ENCODE measurements around the gene XNDC1N. TPM values are rescaled to one million over a fixed set of nuclear protein-coding genes. Genes with fewer than 3 reads are reported as not detected.

Gene XNDC1N
- total and polyA plus RNA-seq, 2 of the 13 experiments (the other 11 are each of a cell fraction or from before 2014, with no cell fraction given), result 3.4 to 7.5 TPM

DNA sequence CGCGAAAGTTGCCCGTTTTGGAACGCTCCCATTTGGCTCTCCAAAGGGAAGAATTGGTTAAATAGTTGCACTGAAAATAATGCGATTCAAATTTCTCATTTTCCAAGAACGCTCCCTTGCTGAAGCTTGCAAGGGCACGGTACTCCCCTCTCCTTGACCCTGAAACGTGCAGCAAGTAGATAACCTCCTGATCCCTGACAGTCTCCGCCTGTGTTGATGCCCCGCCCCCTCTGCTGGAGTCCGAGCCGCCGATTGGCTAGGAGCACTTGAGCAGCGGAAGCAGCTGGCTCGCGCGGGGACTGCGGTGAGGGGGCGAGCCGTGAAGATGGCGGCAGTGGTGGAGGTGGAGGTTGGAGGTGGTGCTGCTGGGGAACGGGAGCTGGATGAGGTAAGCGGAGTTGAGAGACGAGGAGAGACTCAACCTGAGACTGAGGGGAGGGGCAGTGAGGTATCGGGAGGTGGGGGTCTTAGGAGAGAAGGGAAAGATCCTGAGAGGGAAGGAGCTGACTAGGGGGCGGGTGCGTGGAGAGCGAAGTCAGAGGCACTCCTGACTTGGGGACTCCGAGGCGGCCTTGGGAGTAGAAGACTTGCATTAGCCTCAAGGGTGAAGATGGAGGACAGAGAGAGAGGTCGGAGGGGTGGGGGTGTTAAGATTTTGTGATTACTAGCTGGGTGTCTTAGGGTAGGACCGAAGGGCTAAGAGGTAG is 496 bp upstream of the XNDC1N start, which contains the start of gene RNF121 (continued):
- TF ChIP-seq TBX3 (IDR thresholded peaks at IDR 0.05; ENCODE audit: borderline replicate concordance) (no peak), TCF7L2 (IDR thresholded peaks at IDR 0.05; ENCODE audit: low read depth, low read length) (no peak), HOXA9 (CRISPR knock-in tag; IDR thresholded peaks at IDR 0.05; ENCODE audit: borderline replicate concordance) (no peak), ZMYM4 (CRISPR knock-in tag; IDR thresholded peaks at IDR 0.05) (peak; percentile 49; the same call in 1 of the 2 replicates), PHF5A (CRISPR knock-in tag; IDR thresholded peaks at IDR 0.05; ENCODE audit: low read depth, unreplicated experiment) (no peak), MTF2 (CRISPR knock-in tag; IDR thresholded peaks at IDR 0.05; ENCODE audit: borderline replicate concordance) (no peak), TOPORS (CRISPR knock-in tag; IDR thresholded peaks at IDR 0.05) (no peak), SOX13 (IDR thresholded peaks at IDR 0.05) (no peak), SOX13 (CRISPR knock-in tag; conservative IDR thresholded peaks at IDR 0.05 in 1 of 2, IDR thresholded peaks at IDR 0.05 in 1 of 2) (0 out of 4 replicates have a peak, but pooled peaks of 1 of the 2 experiments have one; percentile 10), ZNF496 (CRISPR knock-in tag; IDR thresholded peaks at IDR 0.05; ENCODE audit: insufficient replicate concordance) (no peak), ZNF670 (CRISPR knock-in tag; IDR thresholded peaks at IDR 0.05; ENCODE audit: borderline replicate concordance) (no peak), ZNF652 (CRISPR knock-in tag; IDR thresholded peaks at IDR 0.05; ENCODE audit: borderline replicate concordance, low read depth) (no peak), PCBP1 (IDR thresholded peaks at IDR 0.05; ENCODE audit: borderline replicate concordance, low read depth, low read length) (no peak)
- TF ChIP-seq, protein P1, sequence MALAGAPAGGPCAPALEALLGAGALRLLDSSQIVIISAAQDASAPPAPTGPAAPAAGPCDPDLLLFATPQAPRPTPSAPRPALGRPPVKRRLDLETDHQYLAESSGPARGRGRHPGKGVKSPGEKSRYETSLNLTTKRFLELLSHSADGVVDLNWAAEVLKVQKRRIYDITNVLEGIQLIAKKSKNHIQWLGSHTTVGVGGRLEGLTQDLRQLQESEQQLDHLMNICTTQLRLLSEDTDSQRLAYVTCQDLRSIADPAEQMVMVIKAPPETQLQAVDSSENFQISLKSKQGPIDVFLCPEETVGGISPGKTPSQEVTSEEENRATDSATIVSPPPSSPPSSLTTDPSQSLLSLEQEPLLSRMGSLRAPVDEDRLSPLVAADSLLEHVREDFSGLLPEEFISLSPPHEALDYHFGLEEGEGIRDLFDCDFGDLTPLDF (CRISPR knock-in tag; IDR thresholded peaks at IDR 0.05), result no peak
- TF ChIP-seq, protein P2, sequence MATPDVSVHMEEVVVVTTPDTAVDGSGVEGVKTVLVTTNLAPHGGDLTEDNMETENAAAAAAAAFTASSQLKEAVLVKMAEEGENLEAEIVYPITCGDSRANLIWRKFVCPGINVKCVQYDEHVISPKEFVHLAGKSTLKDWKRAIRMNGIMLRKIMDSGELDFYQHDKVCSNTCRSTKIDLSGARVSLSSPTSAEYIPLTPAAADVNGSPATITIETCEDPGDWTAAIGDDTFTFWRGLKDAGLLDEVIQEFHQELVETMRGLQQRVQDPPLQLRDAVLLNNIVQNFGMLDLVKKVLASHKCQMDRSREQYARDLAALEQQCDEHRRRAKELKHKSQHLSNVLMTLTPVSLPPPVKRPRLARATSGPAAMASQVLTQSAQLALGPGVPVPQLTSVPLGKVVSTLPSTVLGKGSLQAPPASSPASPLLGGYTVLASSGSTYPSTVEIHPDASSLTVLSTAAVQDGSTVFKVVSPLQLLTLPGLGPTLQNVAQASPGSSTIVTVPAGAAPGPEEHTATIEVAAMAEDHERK (CRISPR knock-in tag; IDR thresholded peaks at IDR 0.05; ENCODE audit: low read depth), result no peak
- TF ChIP-seq, protein P3, sequence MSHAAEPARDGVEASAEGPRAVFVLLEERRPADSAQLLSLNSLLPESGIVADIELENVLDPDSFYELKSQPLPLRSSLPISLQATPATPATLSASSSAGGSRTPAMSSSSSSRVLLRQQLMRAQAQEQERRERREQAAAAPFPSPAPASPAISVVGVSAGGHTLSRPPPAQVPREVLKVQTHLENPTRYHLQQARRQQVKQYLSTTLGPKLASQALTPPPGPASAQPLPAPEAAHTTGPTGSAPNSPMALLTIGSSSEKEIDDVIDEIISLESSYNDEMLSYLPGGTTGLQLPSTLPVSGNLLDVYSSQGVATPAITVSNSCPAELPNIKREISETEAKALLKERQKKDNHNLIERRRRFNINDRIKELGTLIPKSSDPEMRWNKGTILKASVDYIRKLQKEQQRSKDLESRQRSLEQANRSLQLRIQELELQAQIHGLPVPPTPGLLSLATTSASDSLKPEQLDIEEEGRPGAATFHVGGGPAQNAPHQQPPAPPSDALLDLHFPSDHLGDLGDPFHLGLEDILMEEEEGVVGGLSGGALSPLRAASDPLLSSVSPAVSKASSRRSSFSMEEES (CRISPR knock-in tag; IDR thresholded peaks at IDR 0.05), result no peak
- TF ChIP-seq, protein P4, sequence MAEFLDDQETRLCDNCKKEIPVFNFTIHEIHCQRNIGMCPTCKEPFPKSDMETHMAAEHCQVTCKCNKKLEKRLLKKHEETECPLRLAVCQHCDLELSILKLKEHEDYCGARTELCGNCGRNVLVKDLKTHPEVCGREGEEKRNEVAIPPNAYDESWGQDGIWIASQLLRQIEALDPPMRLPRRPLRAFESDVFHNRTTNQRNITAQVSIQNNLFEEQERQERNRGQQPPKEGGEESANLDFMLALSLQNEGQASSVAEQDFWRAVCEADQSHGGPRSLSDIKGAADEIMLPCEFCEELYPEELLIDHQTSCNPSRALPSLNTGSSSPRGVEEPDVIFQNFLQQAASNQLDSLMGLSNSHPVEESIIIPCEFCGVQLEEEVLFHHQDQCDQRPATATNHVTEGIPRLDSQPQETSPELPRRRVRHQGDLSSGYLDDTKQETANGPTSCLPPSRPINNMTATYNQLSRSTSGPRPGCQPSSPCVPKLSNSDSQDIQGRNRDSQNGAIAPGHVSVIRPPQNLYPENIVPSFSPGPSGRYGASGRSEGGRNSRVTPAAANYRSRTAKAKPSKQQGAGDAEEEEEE (CRISPR knock-in tag; IDR thresholded peaks at IDR 0.05; ENCODE audit: borderline replicate concordance), result no peak
- TF ChIP-seq, protein P5, sequence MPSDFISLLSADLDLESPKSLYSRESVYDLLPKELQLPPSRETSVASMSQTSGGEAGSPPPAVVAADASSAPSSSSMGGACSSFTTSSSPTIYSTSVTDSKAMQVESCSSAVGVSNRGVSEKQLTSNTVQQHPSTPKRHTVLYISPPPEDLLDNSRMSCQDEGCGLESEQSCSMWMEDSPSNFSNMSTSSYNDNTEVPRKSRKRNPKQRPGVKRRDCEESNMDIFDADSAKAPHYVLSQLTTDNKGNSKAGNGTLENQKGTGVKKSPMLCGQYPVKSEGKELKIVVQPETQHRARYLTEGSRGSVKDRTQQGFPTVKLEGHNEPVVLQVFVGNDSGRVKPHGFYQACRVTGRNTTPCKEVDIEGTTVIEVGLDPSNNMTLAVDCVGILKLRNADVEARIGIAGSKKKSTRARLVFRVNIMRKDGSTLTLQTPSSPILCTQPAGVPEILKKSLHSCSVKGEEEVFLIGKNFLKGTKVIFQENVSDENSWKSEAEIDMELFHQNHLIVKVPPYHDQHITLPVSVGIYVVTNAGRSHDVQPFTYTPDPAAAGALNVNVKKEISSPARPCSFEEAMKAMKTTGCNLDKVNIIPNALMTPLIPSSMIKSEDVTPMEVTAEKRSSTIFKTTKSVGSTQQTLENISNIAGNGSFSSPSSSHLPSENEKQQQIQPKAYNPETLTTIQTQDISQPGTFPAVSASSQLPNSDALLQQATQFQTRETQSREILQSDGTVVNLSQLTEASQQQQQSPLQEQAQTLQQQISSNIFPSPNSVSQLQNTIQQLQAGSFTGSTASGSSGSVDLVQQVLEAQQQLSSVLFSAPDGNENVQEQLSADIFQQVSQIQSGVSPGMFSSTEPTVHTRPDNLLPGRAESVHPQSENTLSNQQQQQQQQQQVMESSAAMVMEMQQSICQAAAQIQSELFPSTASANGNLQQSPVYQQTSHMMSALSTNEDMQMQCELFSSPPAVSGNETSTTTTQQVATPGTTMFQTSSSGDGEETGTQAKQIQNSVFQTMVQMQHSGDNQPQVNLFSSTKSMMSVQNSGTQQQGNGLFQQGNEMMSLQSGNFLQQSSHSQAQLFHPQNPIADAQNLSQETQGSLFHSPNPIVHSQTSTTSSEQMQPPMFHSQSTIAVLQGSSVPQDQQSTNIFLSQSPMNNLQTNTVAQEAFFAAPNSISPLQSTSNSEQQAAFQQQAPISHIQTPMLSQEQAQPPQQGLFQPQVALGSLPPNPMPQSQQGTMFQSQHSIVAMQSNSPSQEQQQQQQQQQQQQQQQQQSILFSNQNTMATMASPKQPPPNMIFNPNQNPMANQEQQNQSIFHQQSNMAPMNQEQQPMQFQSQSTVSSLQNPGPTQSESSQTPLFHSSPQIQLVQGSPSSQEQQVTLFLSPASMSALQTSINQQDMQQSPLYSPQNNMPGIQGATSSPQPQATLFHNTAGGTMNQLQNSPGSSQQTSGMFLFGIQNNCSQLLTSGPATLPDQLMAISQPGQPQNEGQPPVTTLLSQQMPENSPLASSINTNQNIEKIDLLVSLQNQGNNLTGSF (CRISPR knock-in tag; IDR thresholded peaks at IDR 0.05), result no peak
